Stimulated activated naive CD8-positive, alpha-beta T cell treated with anti-CD3 and anti-CD28 coated beads, Interleukin-15, Interleukin-2, amounts not matched to agents 100 ng/mL and 50 ng/mL, for 24 hours (primary cell): ENCODE results near the gene ARHGAP23.
"Not testable (repeated sequence)": the region's sequence is repeated elsewhere in the genome, so short reads cannot be mapped to it uniquely, and the experiment has no call there.

Experiments used
- H3K27ac Mint-ChIP-seq: one replicate; pipeline ENCODE4 v1.8.0; 2021; ENCODE audit warnings: mild to moderate bottlenecking, mixed read lengths
- H3K27me3 Mint-ChIP-seq: one replicate; pipeline ENCODE4 v1.8.0; 2021; ENCODE audit warnings: mixed read lengths
- H3K36me3 Mint-ChIP-seq: one replicate; pipeline ENCODE4 v1.8.0; 2021; ENCODE audit warnings: low read depth, mixed read lengths
- H3K4me1 Mint-ChIP-seq: one replicate; pipeline ENCODE4 v1.8.0; 2021; ENCODE audit warnings: low read depth, mixed read lengths
- H3K4me3 Mint-ChIP-seq: one replicate; pipeline ENCODE4 v1.8.0; 2021; ENCODE audit warnings: mild to moderate bottlenecking, mixed read lengths
- H3K9me3 Mint-ChIP-seq: one replicate; pipeline ENCODE4 v1.8.0; 2021; ENCODE audit warnings: mixed read lengths

Gene ARHGAP23

DNA sequence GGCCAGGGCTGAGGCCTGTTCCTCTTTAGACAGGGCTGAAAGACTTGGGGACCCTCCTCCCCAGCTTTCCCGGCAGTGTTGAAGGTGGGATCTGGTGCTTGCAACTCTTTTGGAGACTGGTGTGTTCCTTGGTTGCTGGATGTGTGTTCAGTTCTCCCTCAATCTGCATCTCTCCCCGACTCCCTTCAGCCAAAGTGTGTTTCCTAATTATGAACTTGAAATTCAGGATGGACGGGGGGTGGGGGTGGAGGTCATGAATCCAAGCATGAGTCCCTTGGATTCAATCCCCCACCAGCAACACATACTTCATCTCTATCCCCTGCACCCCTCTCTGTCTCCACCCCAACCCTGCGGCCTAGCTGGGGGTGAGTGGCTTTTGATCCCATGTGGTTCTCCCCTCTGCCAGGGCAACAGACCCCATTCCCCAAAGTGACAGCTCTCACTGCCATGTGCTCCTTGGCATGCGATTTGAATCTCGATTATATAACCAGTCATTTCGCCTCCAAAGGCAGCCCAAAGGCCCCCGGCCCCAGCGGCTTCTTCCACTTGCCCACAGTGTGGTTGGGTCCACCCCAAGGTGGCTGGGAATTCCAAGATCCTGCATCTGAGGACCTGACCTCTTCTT is 1.3 kb downstream of the ARHGAP23 start:
- peaks cover 23% of the 10 kb centered on the region for H3K27me3 Mint-ChIP-seq
- H3K27ac Mint-ChIP-seq = no peak overlapping the region
- H3K4me1 Mint-ChIP-seq = peaks cover 25% of the 10 kb centered on the region
- H3K4me3 Mint-ChIP-seq = peak overlapping the region; percentile 53
- no peaks in the 10 kb centered on the region for H3K36me3 Mint-ChIP-seq
- H3K9me3 Mint-ChIP-seq = no peaks in the 10 kb centered on the region

- Mint-ChIP-seq H3K27me3 (peaks cover 17% of the 10 kb centered on the region), H3K36me3 (no peaks in the 10 kb centered on the region), H3K27ac (no peak overlapping the region), H3K4me3 (no peak overlapping the region), H3K4me1 (peaks cover 25% of the 10 kb centered on the region), H3K9me3 (no peaks in the 10 kb centered on the region)
These were observed 2.1 kb downstream of the ARHGAP23 start for GRCh38 chr17:38430316-38430715.

GRCh38 chr17:38430822-38431221 is 2.6 kb downstream of the ARHGAP23 start:
- Mint-ChIP-seq H3K27me3 (peaks cover 14% of the 10 kb centered on the region), H3K4me3 (no peak overlapping the region), H3K36me3 (no peaks in the 10 kb centered on the region), H3K4me1 (peaks cover 20% of the 10 kb centered on the region), H3K9me3 (no peaks in the 10 kb centered on the region), H3K27ac (no peak overlapping the region)

DNA sequence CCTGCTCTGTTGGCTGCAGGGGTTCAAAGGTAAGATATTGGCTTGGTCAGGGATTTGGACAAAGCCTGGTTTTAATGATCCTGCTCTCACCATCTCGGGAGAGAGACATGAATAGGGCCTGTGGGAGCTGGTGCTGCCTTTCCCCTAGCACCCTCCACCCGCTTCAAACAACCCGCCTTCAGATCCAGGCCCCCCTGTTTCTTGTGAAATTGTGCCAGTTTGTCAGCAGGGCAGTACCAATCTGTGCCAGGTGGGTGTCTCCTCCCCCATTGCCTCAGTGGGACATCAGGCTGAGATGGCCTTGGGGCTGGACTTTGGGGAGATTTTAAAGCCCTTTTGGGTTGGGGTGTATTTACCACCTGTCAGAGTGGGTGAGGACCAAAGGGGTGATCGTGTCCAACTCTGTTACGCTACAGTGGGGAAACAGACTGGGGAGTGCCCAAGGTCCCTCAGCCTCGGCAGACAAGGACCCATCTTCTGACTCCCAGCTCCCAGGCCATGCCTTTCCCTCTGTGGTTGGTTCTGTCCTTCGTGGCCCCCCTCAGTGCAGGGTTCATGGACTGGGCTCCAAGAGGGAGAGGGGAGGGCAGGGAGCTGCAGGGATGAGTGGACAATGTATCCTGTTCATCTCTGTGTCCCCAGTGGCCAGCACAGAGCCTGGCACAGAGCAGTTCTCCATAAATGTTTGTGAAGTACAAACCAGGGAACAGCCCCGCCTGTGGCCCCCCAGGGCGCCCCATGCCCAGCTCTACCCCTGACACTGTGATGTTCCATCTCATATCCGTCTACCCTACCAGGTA is 3.3 kb downstream of the ARHGAP23 start:
- Mint-ChIP-seq H3K27me3 (peaks cover 14% of the 10 kb centered on the region), H3K36me3 (no peaks in the 10 kb centered on the region), H3K9me3 (no peaks in the 10 kb centered on the region), H3K4me3 (no peak overlapping the region), H3K27ac (no peak overlapping the region), H3K4me1 (peaks cover 19% of the 10 kb centered on the region)

GRCh38 chr17:38434178-38434665 is 6.0 kb downstream of the ARHGAP23 start:
- H3K4me1 Mint-ChIP-seq = peaks cover 5% of the 10 kb centered on the region
- H3K4me3 Mint-ChIP-seq = no peak overlapping the region
- H3K9me3 Mint-ChIP-seq = no peaks in the 10 kb centered on the region
- H3K36me3 Mint-ChIP-seq = no peaks in the 10 kb centered on the region
- H3K27me3 Mint-ChIP-seq = peaks cover 9% of the 10 kb centered on the region
- no peak overlapping the region for H3K27ac Mint-ChIP-seq

GRCh38 chr17:38435795-38436194 is 7.5 kb downstream of the ARHGAP23 start:
- H3K27me3 Mint-ChIP-seq = no peaks in the 10 kb centered on the region
- H3K36me3 Mint-ChIP-seq = no peaks in the 10 kb centered on the region
- no peak overlapping the region for H3K4me3 Mint-ChIP-seq
- H3K27ac Mint-ChIP-seq = no peak overlapping the region
- H3K4me1 Mint-ChIP-seq = no peaks in the 10 kb centered on the region
- no peaks in the 10 kb centered on the region for H3K9me3 Mint-ChIP-seq

GRCh38 chr17:38436386-38436785 is 8.1 kb downstream of the ARHGAP23 start:
- no peaks in the 10 kb centered on the region for H3K9me3 Mint-ChIP-seq
- H3K4me1 Mint-ChIP-seq = no peaks in the 10 kb centered on the region
- no peak overlapping the region for H3K27ac Mint-ChIP-seq
- no peaks in the 10 kb centered on the region for H3K36me3 Mint-ChIP-seq
- no peaks in the 10 kb centered on the region for H3K27me3 Mint-ChIP-seq
- no peak overlapping the region for H3K4me3 Mint-ChIP-seq

GRCh38 chr17:38437313-38437712 is 9.0 kb downstream of the ARHGAP23 start:
- H3K27me3 Mint-ChIP-seq, H3K36me3 Mint-ChIP-seq, H3K27ac Mint-ChIP-seq, H3K4me1 Mint-ChIP-seq, H3K9me3 Mint-ChIP-seq, H3K4me3 Mint-ChIP-seq: not testable (repeated sequence)

DNA sequence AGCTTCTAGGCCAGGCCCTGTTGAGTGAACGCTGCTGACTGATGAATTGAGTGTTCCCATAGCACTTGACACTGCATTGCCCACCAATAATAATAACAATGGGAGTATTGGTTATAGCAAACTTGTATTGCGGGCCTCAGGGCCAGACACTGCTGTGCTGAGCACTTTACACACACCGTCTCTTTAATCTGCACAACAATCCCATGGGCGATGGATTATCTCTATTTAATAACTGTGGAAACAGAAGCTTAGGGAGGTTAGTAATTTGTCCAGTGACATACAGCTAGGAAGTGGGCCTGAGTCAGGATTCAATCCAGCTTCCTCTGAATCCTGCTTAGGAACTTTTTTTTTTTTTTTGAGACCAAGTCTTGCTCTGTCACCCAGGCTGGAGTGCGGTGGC is 11.2 kb downstream of the ARHGAP23 start:
- no peak overlapping the region for H3K27ac Mint-ChIP-seq
- no peak overlapping the region for H3K4me3 Mint-ChIP-seq
- H3K27me3 Mint-ChIP-seq = no peaks in the 10 kb centered on the region
- no peaks in the 10 kb centered on the region for H3K9me3 Mint-ChIP-seq
- H3K36me3 Mint-ChIP-seq = no peaks in the 10 kb centered on the region
- H3K4me1 Mint-ChIP-seq = no peaks in the 10 kb centered on the region

DNA sequence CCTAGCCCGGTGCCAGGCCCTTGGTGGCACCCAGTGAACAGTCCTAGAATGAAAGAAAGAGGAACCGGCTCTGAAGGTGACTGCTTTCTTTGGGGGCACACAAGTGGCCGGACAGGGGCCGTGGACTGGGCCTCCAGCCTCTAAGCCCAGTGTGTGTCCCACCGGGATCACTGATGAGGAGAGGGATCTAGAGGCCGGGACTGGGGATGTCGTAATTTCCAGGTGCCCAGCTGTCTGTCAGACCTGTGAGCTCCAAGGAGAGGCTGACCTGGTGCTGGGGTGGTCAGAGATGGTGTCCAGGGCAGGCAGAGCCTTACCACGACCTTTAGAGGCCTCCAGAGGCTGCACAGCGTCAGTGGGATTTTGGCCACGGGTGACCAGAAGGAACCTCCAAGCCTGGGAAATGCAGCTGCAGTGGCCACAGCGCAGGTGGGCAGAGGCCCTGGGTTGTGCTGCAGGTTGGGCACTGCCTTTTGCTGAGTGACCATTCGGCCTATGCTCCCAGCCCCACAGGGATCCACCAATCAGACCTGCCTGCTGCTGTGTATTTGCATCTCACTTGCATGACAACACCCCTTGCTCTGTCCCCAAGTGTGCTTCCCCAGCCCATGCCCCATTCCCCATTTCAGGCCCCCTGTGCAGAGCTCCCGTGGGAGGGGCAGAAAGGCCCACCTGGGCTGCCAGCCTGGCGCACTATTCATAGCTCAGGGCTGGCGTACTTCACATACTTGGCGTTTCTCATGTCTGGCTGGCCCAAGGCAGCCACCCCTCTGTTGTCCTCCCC is 12.5 kb downstream of the ARHGAP23 start:
- Mint-ChIP-seq H3K27ac (no peak overlapping the region), H3K4me1 (no peaks in the 10 kb centered on the region)

GRCh38 chr17:38441429-38442061 is 13.3 kb downstream of the ARHGAP23 start:
- Mint-ChIP-seq H3K27ac (no peak overlapping the region), H3K4me1 (no peaks in the 10 kb centered on the region), H3K9me3 (no peaks in the 10 kb centered on the region), H3K27me3 (no peaks in the 10 kb centered on the region), H3K36me3 (no peaks in the 10 kb centered on the region), H3K4me3 (no peak overlapping the region)

More for the DNA sequence above, 12.5 kb downstream of the ARHGAP23 start:
- Mint-ChIP-seq H3K9me3 (no peaks in the 10 kb centered on the region), H3K4me3 (no peak overlapping the region), H3K36me3 (no peaks in the 10 kb centered on the region), H3K27me3 (no peaks in the 10 kb centered on the region)

- H3K4me3 Mint-ChIP-seq = no peak overlapping the region
- H3K9me3 Mint-ChIP-seq = no peaks in the 10 kb centered on the region
These were observed 14.3 kb downstream of the ARHGAP23 start for GRCh38 chr17:38442548-38442947.

GRCh38 chr17:38443356-38444031 is 15.2 kb downstream of the ARHGAP23 start:
- Mint-ChIP-seq H3K9me3 (no peaks in the 10 kb centered on the region), H3K27ac (no peak overlapping the region), H3K36me3 (no peaks in the 10 kb centered on the region), H3K4me1 (no peaks in the 10 kb centered on the region), H3K27me3 (no peaks in the 10 kb centered on the region), H3K4me3 (no peak overlapping the region)

More at GRCh38 chr17:38442548-38442947, 14.3 kb downstream of the ARHGAP23 start:
- H3K4me1 Mint-ChIP-seq = no peaks in the 10 kb centered on the region
- H3K36me3 Mint-ChIP-seq = no peaks in the 10 kb centered on the region
- no peaks in the 10 kb centered on the region for H3K27me3 Mint-ChIP-seq
- no peak overlapping the region for H3K27ac Mint-ChIP-seq

GRCh38 chr17:38444151-38444550 is 15.9 kb downstream of the ARHGAP23 start:
- Mint-ChIP-seq H3K27ac (no peak overlapping the region), H3K36me3 (no peaks in the 10 kb centered on the region), H3K27me3 (no peaks in the 10 kb centered on the region), H3K9me3 (no peaks in the 10 kb centered on the region), H3K4me3 (no peak overlapping the region), H3K4me1 (no peaks in the 10 kb centered on the region)
